ENCODE results near the gene TUBD1.

DNA sequence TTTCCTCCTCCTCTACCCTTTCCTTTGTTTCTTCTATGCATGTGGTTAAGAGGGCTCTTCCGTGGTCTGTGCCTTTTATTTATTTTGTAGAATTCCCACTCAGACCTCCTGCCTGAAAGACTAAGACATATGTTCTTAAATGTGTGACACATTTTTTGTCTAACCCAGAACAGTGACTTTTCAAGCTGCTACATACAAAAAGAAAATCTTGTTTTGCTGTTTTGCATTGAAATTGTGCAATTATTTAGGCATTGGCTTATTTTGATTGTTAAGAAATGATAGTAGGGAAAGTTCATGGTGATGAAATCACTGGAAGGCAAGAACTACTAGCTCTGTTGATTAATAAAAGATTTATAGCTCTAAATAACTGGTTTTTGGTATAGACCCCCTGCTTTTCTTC, 76.8 kb downstream of the TUBD1 start:
- TF ChIP-seq, protein P1, sequence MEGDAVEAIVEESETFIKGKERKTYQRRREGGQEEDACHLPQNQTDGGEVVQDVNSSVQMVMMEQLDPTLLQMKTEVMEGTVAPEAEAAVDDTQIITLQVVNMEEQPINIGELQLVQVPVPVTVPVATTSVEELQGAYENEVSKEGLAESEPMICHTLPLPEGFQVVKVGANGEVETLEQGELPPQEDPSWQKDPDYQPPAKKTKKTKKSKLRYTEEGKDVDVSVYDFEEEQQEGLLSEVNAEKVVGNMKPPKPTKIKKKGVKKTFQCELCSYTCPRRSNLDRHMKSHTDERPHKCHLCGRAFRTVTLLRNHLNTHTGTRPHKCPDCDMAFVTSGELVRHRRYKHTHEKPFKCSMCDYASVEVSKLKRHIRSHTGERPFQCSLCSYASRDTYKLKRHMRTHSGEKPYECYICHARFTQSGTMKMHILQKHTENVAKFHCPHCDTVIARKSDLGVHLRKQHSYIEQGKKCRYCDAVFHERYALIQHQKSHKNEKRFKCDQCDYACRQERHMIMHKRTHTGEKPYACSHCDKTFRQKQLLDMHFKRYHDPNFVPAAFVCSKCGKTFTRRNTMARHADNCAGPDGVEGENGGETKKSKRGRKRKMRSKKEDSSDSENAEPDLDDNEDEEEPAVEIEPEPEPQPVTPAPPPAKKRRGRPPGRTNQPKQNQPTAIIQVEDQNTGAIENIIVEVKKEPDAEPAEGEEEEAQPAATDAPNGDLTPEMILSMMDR (conservative IDR thresholded peaks at IDR 0.05; ENCODE audit: low read depth, low read length), result no peak
- TF ChIP-seq EZH2 (IDR thresholded peaks at IDR 0.05; ENCODE audit: borderline replicate concordance, low read depth, low read length, poor library complexity, severe bottlenecking), result no peak

Measured in A673 (cell line).